ENCODE measurements around the gene DNAI2.
"Not testable (repeated sequence)": the region's sequence is repeated elsewhere in the genome, so short reads cannot be mapped to it uniquely, and the experiment has no call there.

DNAI2 gene

GRCh38 chr17:74277935-74278334, 3.9 kb downstream of the DNAI2 start:
- no peak for DNase-seq

GRCh38 chr17:74279617-74280016, 5.6 kb downstream of the DNAI2 start:
- not testable (repeated sequence) for DNase-seq

DNA sequence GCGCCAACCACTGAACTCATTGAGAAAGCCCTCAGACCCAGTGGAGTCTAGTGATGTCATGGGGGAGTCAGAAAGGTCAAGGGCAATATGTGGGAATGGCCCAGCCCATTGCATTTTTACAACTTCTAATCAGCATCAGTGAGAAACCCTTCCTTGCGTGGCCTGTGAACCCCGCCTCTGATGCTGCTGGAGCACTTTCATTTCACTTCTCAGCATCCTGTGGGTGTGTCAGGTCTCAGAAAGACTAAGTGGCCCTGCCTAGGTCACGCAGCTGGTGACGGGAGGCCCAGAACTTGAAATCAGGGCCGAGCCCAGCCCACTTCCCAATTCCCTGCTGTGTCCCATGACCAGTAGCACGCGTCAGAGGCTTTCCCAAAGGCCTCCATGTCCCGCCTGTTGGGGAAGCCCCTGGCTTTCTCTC, 6.1 kb downstream of the DNAI2 start:
- no peak for DNase-seq

DNA sequence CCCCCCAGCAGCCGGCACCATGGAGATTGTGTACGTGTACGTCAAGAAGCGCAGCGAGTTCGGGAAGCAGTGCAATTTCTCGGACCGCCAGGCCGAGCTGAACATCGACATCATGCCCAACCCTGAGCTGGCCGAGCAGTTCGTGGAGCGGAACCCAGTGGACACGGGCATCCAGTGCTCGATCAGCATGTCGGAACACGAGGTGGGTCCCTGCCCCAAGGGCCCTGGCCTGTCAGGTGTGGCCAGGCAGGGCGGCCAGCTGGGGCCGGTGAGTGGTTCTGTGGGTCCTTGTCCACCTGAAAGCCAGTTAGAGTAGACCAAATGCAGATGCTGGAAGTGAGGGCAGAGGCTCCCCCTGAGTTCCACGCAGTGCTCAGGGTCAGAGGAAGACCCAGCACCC, 7.8 kb downstream of the DNAI2 start:
- no peak for DNase-seq

GRCh38 chr17:74282274-74282586, 8.2 kb downstream of the DNAI2 start:
- DNase-seq, result not testable (repeated sequence)

GRCh38 chr17:74282587-74283370, 8.7 kb downstream of the DNAI2 start:
- no peak for DNase-seq

DNA sequence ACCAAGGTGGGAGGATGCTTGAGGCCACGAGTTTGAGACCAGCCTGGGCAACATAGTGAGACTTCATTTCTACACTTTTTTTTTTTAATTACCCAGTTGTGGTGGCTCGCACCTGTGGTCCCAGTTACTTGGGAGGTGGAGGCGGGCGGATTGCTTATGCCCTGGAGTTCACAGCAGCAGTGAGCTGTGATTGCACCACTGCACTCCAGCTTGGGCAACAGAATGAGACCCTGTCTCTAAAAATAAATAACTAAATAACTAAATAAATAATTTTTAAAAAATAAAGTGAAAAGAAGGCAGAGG, 9.3 kb downstream of the DNAI2 start:
- DNase-seq, result no peak

GRCh38 chr17:74287031-74287602, 13.1 kb downstream of the DNAI2 start:
- no peak for DNase-seq

GRCh38 chr17:74288785-74289184, 14.8 kb downstream of the DNAI2 start:
- no peak for DNase-seq

GRCh38 chr17:74289688-74290087, 15.7 kb downstream of the DNAI2 start:
- DNase-seq, result no peak

- no peak for DNase-seq
Measured at GRCh38 chr17:74290340-74290739, 16.3 kb downstream of the DNAI2 start.

DNA sequence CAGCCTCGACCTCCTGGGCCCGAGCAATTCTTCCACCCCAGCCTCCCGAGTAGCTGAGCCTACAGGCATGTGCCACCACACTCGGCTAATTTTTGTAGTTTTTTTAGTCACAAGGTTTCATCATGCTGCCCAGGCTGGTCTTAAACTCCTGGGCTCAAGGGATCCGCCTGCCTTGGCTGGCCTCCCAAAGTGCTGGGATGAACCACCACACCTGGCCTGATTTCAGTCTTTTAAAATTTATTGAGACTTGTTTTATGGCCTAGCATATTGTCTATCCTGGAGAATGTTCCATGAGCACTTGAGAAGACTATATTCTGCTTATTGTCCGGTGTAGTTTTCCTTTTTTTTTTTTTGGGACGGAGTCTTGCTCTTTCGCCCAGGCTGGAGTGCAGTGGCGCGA, 18.5 kb downstream of the DNAI2 start:
- DNase-seq, result no peak

- DNase-seq, result no peak
Measured at GRCh38 chr17:74295625-74296547, 21.9 kb downstream of the DNAI2 start.

- no peak for DNase-seq
Measured at GRCh38 chr17:74296548-74296936, 22.5 kb downstream of the DNAI2 start.

- no peak for DNase-seq
Measured at GRCh38 chr17:74297941-74298340, 23.9 kb downstream of the DNAI2 start.

- DNase-seq, result no peak
Measured at GRCh38 chr17:74298778-74299177, 24.7 kb downstream of the DNAI2 start.

DNA sequence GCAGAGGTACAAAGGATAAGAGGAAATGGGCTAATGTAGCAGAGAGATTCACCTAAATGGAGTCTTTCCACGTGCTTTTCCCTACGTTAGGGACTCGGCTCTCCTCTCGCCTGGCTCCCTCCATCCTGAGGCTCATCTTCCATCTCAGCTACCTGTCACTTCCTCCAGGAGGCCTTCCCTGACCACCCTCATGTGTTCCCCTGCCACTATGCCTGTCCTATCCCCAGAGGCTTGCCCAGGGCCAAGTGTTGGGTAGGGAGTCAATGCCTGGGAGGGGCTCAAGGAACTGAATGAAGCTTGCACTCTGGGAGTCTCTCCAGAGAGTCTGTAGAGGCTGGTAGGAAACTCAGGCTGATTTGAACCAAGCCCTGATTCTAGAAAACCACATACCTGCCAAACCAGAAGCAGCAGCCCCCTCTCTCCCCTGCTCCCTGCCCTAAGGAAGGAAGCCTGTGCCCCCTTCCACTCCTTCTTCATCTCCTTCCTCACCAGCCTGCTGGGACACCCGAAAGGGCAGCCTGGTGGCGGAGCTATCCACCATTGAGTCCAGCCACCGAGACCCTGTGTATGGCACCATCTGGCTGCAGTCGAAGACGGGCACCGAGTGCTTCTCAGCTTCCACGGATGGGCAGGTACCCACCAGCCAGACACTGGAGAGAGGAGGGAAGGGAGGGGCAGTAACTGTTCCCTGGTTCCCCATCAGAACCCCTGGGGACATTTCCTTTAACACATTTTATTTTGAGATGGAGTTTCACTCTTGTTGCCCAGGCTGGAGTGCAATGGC, 25.4 kb downstream of the DNAI2 start:
- DNase-seq, result no peak

- DNase-seq, result no peak
Measured at GRCh38 chr17:74303305-74303704, 29.3 kb downstream of the DNAI2 start.

DNA sequence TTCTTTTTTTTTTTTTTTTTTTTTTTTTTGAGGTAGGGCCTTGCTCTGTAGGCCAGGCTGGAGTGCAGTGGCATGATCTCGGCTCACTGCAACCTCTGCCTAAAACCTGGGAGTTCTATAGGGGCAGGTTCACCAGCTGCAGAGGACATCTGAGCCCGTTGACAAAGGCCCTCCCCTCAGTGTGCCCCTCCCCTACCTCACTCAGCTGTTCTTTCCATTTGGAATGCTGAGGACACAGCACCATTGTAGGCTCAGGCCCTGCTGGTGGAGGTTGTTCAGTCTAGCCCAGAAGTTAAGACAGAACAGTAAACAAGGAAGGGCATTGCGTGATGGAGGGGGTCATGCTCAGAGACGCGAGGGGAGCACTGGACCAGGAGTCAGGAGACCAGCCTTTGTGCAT, 30.1 kb downstream of the DNAI2 start:
- DNase-seq, result no peak

GRCh38 chr17:74305865-74306654, 32.0 kb downstream of the DNAI2 start:
- no peak for DNase-seq

DNA sequence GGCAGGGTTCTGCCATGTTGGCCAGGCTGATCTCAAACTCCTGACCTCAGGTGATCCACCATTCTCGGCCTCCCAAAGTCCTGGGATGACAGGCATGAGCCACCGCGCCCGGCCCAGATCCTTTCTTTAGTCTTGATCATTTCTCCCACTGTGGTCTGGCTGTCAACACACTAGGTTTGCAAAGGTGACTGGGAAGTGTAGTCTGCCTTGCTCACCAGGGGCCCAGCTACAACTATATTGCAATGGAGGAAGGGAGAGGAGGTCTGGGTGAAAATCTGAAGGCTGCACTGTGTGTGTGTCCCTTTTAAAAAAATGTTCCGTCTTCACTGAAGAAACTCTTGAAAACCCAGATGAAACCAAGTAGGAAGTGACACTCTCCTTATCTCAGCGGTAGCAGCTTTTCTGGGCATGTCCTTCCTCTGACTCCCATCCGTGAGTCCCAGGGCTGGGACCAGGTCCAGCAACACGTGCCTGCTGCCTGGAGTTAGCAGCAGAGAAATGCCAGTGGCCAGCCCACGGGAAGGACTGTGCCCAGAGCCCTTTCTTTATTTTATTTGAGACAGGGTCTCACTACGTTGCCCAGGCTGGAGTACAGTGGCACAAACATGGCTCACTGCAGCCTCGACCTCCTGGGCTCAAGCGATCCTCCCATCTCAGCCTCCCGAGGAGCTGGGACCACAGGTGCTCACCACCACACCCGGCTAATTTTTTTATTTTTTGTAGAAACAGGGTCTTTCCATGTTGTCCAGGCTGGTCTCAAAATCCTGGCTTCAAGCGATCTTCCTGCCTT, 34.1 kb downstream of the DNAI2 start:
- no peak for DNase-seq

GRCh38 chr17:74309902-74310301, 35.9 kb downstream of the DNAI2 start:
- no peak for DNase-seq

Data from HCEC 1CT (cell line).